ENCODE measurements around the gene FOXL2NB.
A peak's percentile ranks its signal among the peaks of the same experiment; 100 is the strongest.

Gene FOXL2NB

DNA sequence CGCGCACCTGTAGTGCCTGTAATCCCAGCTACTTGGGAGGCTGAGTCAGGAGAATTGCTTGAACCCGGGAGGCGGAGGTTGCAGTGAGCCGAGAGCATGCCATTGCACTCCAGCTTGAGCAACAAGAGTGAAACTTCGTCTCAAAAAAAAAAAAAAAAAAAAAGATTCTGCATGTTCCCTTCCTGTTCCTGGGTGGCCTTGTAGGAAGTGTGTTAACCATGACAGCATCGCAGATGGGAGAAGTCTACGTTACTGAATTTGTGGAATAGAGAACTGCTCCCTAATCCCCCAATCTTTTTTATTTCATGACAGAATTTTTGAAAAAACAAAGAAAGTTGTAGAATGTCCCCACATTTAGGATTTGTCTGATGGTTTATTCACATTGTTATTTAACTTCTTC, 45.5 kb upstream of the FOXL2NB start:
- Histone ChIP-seq H4K8ac (ENCODE audit: low read depth, low read length) (no peak overlapping the region), H3K36me3 (ENCODE audit: control insufficient read depth in 1 of 2, insufficient read depth in 2 of 2, low read length in 2 of 2) (no peaks in the 10 kb centered on the region), H3K14ac (ENCODE audit: low read length) (no peak overlapping the region), H2BK12ac (ENCODE audit: low read length) (no peak overlapping the region), H2BK120ac (ENCODE audit: insufficient read depth, low read length, poor library complexity) (no peak overlapping the region), H2AFZ (ENCODE audit: insufficient read depth, low read length, poor library complexity) (no peak overlapping the region), H3K27me3 (ENCODE audit: insufficient read depth, low read length) (no peaks in the 10 kb centered on the region), H4K91ac (ENCODE audit: low read depth, low read length) (no peak overlapping the region), H3K4ac (ENCODE audit: low read depth, low read length) (no peak overlapping the region), H3K4me2 (ENCODE audit: low read length) (no peak overlapping the region), H4K12ac (ENCODE audit: low read depth, low read length) (no peak overlapping the region), H3K9me3 (ENCODE audit: insufficient read depth, low read depth, low read length) (no peaks in the 10 kb centered on the region), H3K9ac (ENCODE audit: low read length) (no peak overlapping the region), H3K79me1 (ENCODE audit: low read length) (no peaks in the 10 kb centered on the region), H2BK5ac (ENCODE audit: low read depth, low read length, poor library complexity) (no peak overlapping the region), H2AK5ac (ENCODE audit: low read length) (no peak overlapping the region), H3K4me1 (ENCODE audit: control insufficient read depth in 1 of 2, insufficient read depth in 2 of 2, low read length in 2 of 2) (no peaks in the 10 kb centered on the region), H3K18ac (ENCODE audit: low read length) (no peak overlapping the region), H3K27ac (ENCODE audit: low read depth, low read length) (no peak overlapping the region), H3K23ac (ENCODE audit: low read length) (no peak overlapping the region), H3K4me3 (ENCODE audit: low read depth, low read length) (no peak overlapping the region), H3K79me2 (ENCODE audit: control insufficient read depth, insufficient read depth, low read length, poor library complexity) (no peaks in the 10 kb centered on the region)
- WGBS (ENCODE audit: extremely low coverage, insufficient coverage, insufficient read length): no CpG with 5 or more reads among the region's 8 CpGs
- no peak for DNase-seq

DNA sequence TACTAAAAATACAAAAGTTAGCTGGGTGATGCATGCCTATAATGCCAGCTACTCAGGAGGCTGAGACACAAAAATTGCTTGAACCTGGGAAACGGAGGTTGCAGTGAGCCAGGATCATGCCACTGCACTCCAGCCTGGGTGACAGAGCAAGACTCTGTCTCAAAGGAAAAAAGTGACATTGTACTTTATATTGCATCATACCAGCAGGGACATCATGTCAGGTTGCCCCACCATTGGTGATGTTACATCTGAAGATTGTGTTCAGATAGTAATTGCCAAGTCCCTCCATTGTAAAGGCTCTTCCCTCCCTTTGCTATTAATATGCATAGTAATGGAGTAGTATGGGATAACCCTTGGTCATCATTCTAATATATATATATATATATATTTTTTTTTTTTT, 44.8 kb upstream of the FOXL2NB start:
- Histone ChIP-seq H4K12ac (ENCODE audit: low read depth, low read length) (no peak overlapping the region), H3K27me3 (ENCODE audit: insufficient read depth, low read length) (no peaks in the 10 kb centered on the region), H2BK5ac (ENCODE audit: low read depth, low read length, poor library complexity) (no peak overlapping the region), H3K18ac (ENCODE audit: low read length) (no peak overlapping the region), H3K23ac (ENCODE audit: low read length) (no peak overlapping the region), H3K36me3 (ENCODE audit: control insufficient read depth in 1 of 2, insufficient read depth in 2 of 2, low read length in 2 of 2) (no peaks in the 10 kb centered on the region), H3K4me3 (ENCODE audit: low read depth, low read length) (no peak overlapping the region), H2BK120ac (ENCODE audit: insufficient read depth, low read length, poor library complexity) (no peak overlapping the region), H3K9ac (ENCODE audit: low read length) (no peak overlapping the region), H3K79me2 (ENCODE audit: control insufficient read depth, insufficient read depth, low read length, poor library complexity) (no peaks in the 10 kb centered on the region), H3K14ac (ENCODE audit: low read length) (no peak overlapping the region), H3K4me1 (ENCODE audit: control insufficient read depth in 1 of 2, insufficient read depth in 2 of 2, low read length in 2 of 2) (no peaks in the 10 kb centered on the region), H2AFZ (ENCODE audit: insufficient read depth, low read length, poor library complexity) (no peak overlapping the region), H2BK12ac (ENCODE audit: low read length) (no peak overlapping the region), H3K4ac (ENCODE audit: low read depth, low read length) (no peak overlapping the region), H3K27ac (ENCODE audit: low read depth, low read length) (no peak overlapping the region), H2AK5ac (ENCODE audit: low read length) (no peak overlapping the region), H4K8ac (ENCODE audit: low read depth, low read length) (no peak overlapping the region), H4K91ac (ENCODE audit: low read depth, low read length) (no peak overlapping the region), H3K79me1 (ENCODE audit: low read length) (no peaks in the 10 kb centered on the region), H3K9me3 (ENCODE audit: insufficient read depth, low read depth, low read length) (no peaks in the 10 kb centered on the region), H3K4me2 (ENCODE audit: low read length) (no peak overlapping the region)
- no CpG with 5 or more reads among the region's 1 CpG for WGBS (ENCODE audit: extremely low coverage, insufficient coverage, insufficient read length)
- peak in 1 of 2 donors; percentile 23 for DNase-seq

DNA sequence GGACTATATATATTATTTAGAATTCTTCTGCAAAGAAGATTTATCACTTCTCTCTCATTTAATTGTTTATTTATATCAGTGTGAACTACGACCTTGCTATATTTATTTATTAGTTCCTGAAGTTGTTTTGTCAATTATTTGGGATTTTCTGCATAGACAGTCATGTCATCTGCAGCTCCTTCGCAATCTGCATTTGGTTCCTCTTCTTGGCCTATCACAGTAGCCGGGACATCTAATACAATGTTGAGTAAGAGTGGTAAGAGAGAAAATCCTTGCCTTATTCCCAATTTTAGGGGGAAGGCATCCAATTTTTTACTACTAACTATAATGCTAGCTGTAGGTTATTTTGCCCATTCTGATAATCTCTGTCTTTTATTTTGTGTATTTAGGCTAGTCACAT, 39.5 kb upstream of the FOXL2NB start:
- H3K27ac ChIP-seq (ENCODE audit: low read depth, low read length): no peak overlapping the region

DNA sequence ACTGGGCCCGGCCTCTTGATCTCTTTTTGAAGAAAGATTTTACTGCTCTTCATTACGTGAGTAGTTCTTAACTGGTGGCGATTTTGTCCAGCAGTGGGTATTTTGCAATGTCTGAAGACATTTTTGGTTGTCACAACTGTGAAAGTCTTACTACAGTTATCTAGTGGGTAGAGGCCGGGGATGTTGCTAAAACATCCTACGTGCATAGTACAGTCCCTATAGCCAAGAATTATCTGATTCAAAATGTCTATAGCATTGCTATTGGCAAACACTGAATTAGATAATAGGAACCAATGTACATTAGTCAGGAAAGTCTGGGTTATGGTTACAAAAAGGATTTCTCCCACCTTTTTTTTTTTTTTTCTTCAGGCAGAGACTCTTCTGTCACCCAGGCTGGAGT, 38.2 kb upstream of the FOXL2NB start:
- H3K18ac ChIP-seq (ENCODE audit: low read length): no peak overlapping the region
- DNase-seq: peak in 1 of 2 donors; percentile 50
- no peak overlapping the region for H3K4me2 ChIP-seq (ENCODE audit: low read length)
- no peak overlapping the region for H4K8ac ChIP-seq (ENCODE audit: low read depth, low read length)
- H3K4ac ChIP-seq (ENCODE audit: low read depth, low read length): no peak overlapping the region
- no peaks in the 10 kb centered on the region for H3K27me3 ChIP-seq (ENCODE audit: insufficient read depth, low read length)
- no peak overlapping the region for H4K12ac ChIP-seq (ENCODE audit: low read depth, low read length)
- H3K27ac ChIP-seq (ENCODE audit: low read depth, low read length): no peak overlapping the region
- H3K79me1 ChIP-seq (ENCODE audit: low read length): no peaks in the 10 kb centered on the region
- no peak overlapping the region for H4K91ac ChIP-seq (ENCODE audit: low read depth, low read length)
- H3K14ac ChIP-seq (ENCODE audit: low read length): no peak overlapping the region
- no peak overlapping the region for H3K4me3 ChIP-seq (ENCODE audit: low read depth, low read length)
- H2AK5ac ChIP-seq (ENCODE audit: low read length): no peak overlapping the region
- no peak overlapping the region for H2BK12ac ChIP-seq (ENCODE audit: low read length)
- no peaks in the 10 kb centered on the region for H3K9me3 ChIP-seq (ENCODE audit: insufficient read depth, low read depth, low read length)
- WGBS (ENCODE audit: extremely low coverage, insufficient coverage, insufficient read length): no CpG with 5 or more reads among the region's 5 CpGs
- H2BK120ac ChIP-seq (ENCODE audit: insufficient read depth, low read length, poor library complexity): no peak overlapping the region
- H3K9ac ChIP-seq (ENCODE audit: low read length): no peak overlapping the region
- H2AFZ ChIP-seq (ENCODE audit: insufficient read depth, low read length, poor library complexity): no peak overlapping the region
- no peaks in the 10 kb centered on the region for H3K36me3 ChIP-seq (ENCODE audit: control insufficient read depth in 1 of 2, insufficient read depth in 2 of 2, low read length in 2 of 2)
- H3K79me2 ChIP-seq (ENCODE audit: control insufficient read depth, insufficient read depth, low read length, poor library complexity): no peaks in the 10 kb centered on the region
- no peaks in the 10 kb centered on the region for H3K4me1 ChIP-seq (ENCODE audit: control insufficient read depth in 1 of 2, insufficient read depth in 2 of 2, low read length in 2 of 2)
- H2BK5ac ChIP-seq (ENCODE audit: low read depth, low read length, poor library complexity): no peak overlapping the region
- no peak overlapping the region for H3K23ac ChIP-seq (ENCODE audit: low read length)

More for the DNA sequence above, 39.5 kb upstream of the FOXL2NB start:
- H2AFZ ChIP-seq (ENCODE audit: insufficient read depth, low read length, poor library complexity): no peak overlapping the region
- no peak overlapping the region for H2AK5ac ChIP-seq (ENCODE audit: low read length)
- no peak overlapping the region for H4K8ac ChIP-seq (ENCODE audit: low read depth, low read length)
- H3K23ac ChIP-seq (ENCODE audit: low read length): no peak overlapping the region
- DNase-seq: no peak
- no peak overlapping the region for H2BK5ac ChIP-seq (ENCODE audit: low read depth, low read length, poor library complexity)
- H4K12ac ChIP-seq (ENCODE audit: low read depth, low read length): no peak overlapping the region
- H3K27me3 ChIP-seq (ENCODE audit: insufficient read depth, low read length): no peaks in the 10 kb centered on the region
- WGBS (ENCODE audit: extremely low coverage, insufficient coverage, insufficient read length): no CpG with 5 or more reads among the region's 3 CpGs
- no peaks in the 10 kb centered on the region for H3K79me2 ChIP-seq (ENCODE audit: control insufficient read depth, insufficient read depth, low read length, poor library complexity)
- H3K79me1 ChIP-seq (ENCODE audit: low read length): no peaks in the 10 kb centered on the region
- H2BK12ac ChIP-seq (ENCODE audit: low read length): no peak overlapping the region
- no peak overlapping the region for H3K14ac ChIP-seq (ENCODE audit: low read length)
- no peak overlapping the region for H3K4me2 ChIP-seq (ENCODE audit: low read length)
- H2BK120ac ChIP-seq (ENCODE audit: insufficient read depth, low read length, poor library complexity): no peak overlapping the region
- H3K9ac ChIP-seq (ENCODE audit: low read length): no peak overlapping the region
- H3K4me1 ChIP-seq (ENCODE audit: control insufficient read depth in 1 of 2, insufficient read depth in 2 of 2, low read length in 2 of 2): no peaks in the 10 kb centered on the region
- no peak overlapping the region for H3K4ac ChIP-seq (ENCODE audit: low read depth, low read length)
- no peak overlapping the region for H3K4me3 ChIP-seq (ENCODE audit: low read depth, low read length)
- H3K18ac ChIP-seq (ENCODE audit: low read length): no peak overlapping the region
- no peak overlapping the region for H4K91ac ChIP-seq (ENCODE audit: low read depth, low read length)
- no peaks in the 10 kb centered on the region for H3K9me3 ChIP-seq (ENCODE audit: insufficient read depth, low read depth, low read length)
- H3K36me3 ChIP-seq (ENCODE audit: control insufficient read depth in 1 of 2, insufficient read depth in 2 of 2, low read length in 2 of 2): no peaks in the 10 kb centered on the region

All from trophoblast cell (in vitro differentiated cells and primary cell).